HL-60/S4 (cell line): Measurements from ENCODE around the gene LYSET.
"Not testable (repeated sequence)": the region's sequence is repeated elsewhere in the genome, so short reads cannot be mapped to it uniquely, and the experiment has no call there.

Experiments
- in situ Hi-C: fragments of 300-500 bp; cut with MboI; formaldehyde crosslinking; loops from 2 replicates; pipeline ENCODE4 v1.14.3; 2022; ENCODE audit warnings: low sequenced_read_pairs

Gene LYSET

GRCh38 chr14:93184391-93185348 lies at the start of gene LYSET, which contains the start of gene MOAP1:
Gene LYSET, plus strand, starts transcription at chr14:93185317. Its CDS starts 89 bp downstream, at chr14:93185406.
Gene MOAP1, minus strand, starts transcription at chr14:93184897. Its CDS starts 655 bp downstream, at chr14:93184242.
- in situ Hi-C loops = no loop called here

- in situ Hi-C loops = loop anchor here (5.0 kb wide), 1 partner anchor 183 kb away; no protein-coding TSS in a partner anchor
Observed at GRCh38 chr14:93135399-93135798, 49.7 kb upstream of the LYSET start.

GRCh38 chr14:93136009-93136408 lies 49.1 kb upstream of the LYSET start:
- in situ Hi-C loops = loop anchor here (5.0 kb wide), 1 partner anchor 184 kb away; no protein-coding TSS in a partner anchor

- in situ Hi-C loops = loop anchor here (5.0 kb wide), 1 partner anchor 184 kb away; no protein-coding TSS in a partner anchor
Observed at GRCh38 chr14:93136508-93136907, 48.6 kb upstream of the LYSET start.

- in situ Hi-C loops = loop anchor here (5.0 kb wide), 1 partner anchor 186 kb away; no protein-coding TSS in a partner anchor
Observed at GRCh38 chr14:93137864-93138263, 47.3 kb upstream of the LYSET start.

- in situ Hi-C loops = no loop called here
Observed at GRCh38 chr14:93142854-93143652, 42.1 kb upstream of the LYSET start.

- in situ Hi-C loops = no loop called here
Observed at GRCh38 chr14:93146119-93146518, 39.0 kb upstream of the LYSET start.

GRCh38 chr14:93148979-93149378 lies 36.1 kb upstream of the LYSET start:
- in situ Hi-C loops = no loop called here

GRCh38 chr14:93150227-93151208 lies 34.6 kb upstream of the LYSET start:
- in situ Hi-C loops = no loop called here

- in situ Hi-C loops = no loop called here
Observed at GRCh38 chr14:93153121-93153520, 32.0 kb upstream of the LYSET start.

- in situ Hi-C loops = no loop called here
Observed at GRCh38 chr14:93155667-93156066, 29.4 kb upstream of the LYSET start.

GRCh38 chr14:93156693-93157369 lies 28.3 kb upstream of the LYSET start:
- in situ Hi-C loops = no loop called here

GRCh38 chr14:93158349-93158748 lies 26.8 kb upstream of the LYSET start:
- in situ Hi-C loops = not testable (repeated sequence)

- in situ Hi-C loops = not testable (repeated sequence)
Observed at GRCh38 chr14:93159625-93160352, 25.3 kb upstream of the LYSET start.

- in situ Hi-C loops = no loop called here
Observed at GRCh38 chr14:93160353-93160801, 24.7 kb upstream of the LYSET start.

GRCh38 chr14:93161411-93161940 lies 23.6 kb upstream of the LYSET start:
- in situ Hi-C loops = no loop called here

- in situ Hi-C loops = no loop called here
Observed at GRCh38 chr14:93163564-93163963, 21.6 kb upstream of the LYSET start.
